ENCODE results near the gene PDIA3. TPM values are rescaled to one million over a fixed set of nuclear protein-coding genes. Genes with fewer than 3 reads are reported as not detected.

The PDIA3 gene
- total and polyA plus RNA-seq, 2 donors (not counting 1 experiment from before 2014, with no cell fraction given) = 120 to 528 TPM

DNA sequence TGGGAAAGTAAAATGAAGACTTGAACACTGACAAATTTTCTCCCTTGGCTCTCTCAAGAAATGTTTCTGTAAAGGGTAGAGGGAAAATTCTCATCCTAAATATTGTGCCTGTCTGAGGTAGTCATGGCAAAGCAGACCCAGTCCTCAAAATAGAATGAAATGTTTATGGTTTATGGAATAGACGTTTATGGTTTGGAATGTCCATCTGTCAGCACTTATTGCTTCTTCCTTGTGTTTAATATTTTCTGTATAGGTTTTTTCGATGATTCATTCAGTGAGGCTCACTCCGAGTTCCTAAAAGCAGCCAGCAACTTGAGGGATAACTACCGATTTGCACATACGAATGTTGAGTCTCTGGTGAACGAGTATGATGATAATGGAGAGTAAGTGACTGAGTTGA, 16.6 kb downstream of the PDIA3 start:
- Histone ChIP-seq H3K36me3 (ENCODE audit: control insufficient read depth, insufficient read depth, low read length) (peaks cover 12% of the 10 kb centered on the region), H2AFZ (ENCODE audit: low read length) (no peak overlapping the region), H3K4me1 (ENCODE audit: control insufficient read depth, extremely low read depth, insufficient read depth, low read length) (peaks cover 2% of the 10 kb centered on the region), H3K4me3 (replicated peaks in 1 of 4; ENCODE audit: control extremely low read depth in 1 of 4, insufficient read depth in 1 of 4, low read depth in 3 of 4, low read length in 4 of 4) (no peak overlapping the region), H3K4me2 (ENCODE audit: extremely low read depth, insufficient read depth, low read length) (no peak overlapping the region), H3K9me3 (ENCODE audit: control insufficient read depth, insufficient read depth, low read depth, low read length) (no peaks in the 10 kb centered on the region), H4K20me1 (ENCODE audit: control insufficient read depth, extremely low read depth, insufficient read depth, low read length) (no peaks in the 10 kb centered on the region), H3K27ac (ENCODE audit: insufficient read depth, low read length) (peak overlapping the region; percentile 67), H3K27me3 (ENCODE audit: control insufficient read depth, insufficient read depth, low read length) (no peaks in the 10 kb centered on the region), H3K9ac (ENCODE audit: insufficient read depth, low read length) (no peak overlapping the region), H3K79me2 (ENCODE audit: control insufficient read depth, insufficient read depth, low read length) (peaks cover 2% of the 10 kb centered on the region)
- TF ChIP-seq, protein P1, sequence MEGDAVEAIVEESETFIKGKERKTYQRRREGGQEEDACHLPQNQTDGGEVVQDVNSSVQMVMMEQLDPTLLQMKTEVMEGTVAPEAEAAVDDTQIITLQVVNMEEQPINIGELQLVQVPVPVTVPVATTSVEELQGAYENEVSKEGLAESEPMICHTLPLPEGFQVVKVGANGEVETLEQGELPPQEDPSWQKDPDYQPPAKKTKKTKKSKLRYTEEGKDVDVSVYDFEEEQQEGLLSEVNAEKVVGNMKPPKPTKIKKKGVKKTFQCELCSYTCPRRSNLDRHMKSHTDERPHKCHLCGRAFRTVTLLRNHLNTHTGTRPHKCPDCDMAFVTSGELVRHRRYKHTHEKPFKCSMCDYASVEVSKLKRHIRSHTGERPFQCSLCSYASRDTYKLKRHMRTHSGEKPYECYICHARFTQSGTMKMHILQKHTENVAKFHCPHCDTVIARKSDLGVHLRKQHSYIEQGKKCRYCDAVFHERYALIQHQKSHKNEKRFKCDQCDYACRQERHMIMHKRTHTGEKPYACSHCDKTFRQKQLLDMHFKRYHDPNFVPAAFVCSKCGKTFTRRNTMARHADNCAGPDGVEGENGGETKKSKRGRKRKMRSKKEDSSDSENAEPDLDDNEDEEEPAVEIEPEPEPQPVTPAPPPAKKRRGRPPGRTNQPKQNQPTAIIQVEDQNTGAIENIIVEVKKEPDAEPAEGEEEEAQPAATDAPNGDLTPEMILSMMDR (conservative IDR thresholded peaks at IDR 0.05 in 1 of 2, IDR thresholded peaks at IDR 0.05 in 1 of 2; ENCODE audit: low read depth in 1 of 2, low read length in 2 of 2) = no peak
- no peak for TF ChIP-seq EZH2 (IDR thresholded peaks at IDR 0.05; ENCODE audit: low read length, missing control alignments)
- DNase-seq (ENCODE audit: low read depth in 2 of 2) = peak; percentile 24 to 84

DNA sequence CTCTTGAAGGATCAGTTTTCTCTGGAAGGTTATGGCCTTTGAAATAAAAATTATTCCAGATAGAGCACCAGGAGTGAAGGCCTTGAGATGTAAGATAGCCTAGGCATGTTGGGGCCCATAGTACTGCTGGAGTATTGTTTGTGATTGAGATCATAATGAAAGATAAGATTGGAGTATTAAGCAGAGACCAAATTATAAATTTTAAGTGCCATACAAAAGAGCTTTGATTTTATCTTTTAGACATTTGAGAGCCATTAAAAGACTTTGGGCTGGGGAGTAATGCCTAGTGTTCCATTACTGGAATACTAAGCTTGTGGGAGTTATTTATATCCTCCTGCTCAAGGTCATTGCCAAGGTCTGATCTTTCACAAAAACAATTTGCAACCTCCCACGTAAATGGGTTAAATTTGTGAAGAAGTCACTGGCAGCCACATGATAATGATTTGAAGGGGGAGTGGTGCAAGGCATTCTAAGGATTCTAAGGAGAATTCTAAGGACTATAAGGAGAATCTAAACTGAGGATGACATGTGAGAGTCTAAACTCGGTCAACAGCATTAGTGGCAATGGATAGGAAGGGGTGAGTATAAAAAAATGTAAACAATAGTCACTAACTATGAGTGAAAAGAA, 17.7 kb downstream of the PDIA3 start:
- H2AFZ ChIP-seq (ENCODE audit: low read length) = no peak overlapping the region
- no peak overlapping the region for H3K9ac ChIP-seq (ENCODE audit: insufficient read depth, low read length)
- no peaks in the 10 kb centered on the region for H3K27me3 ChIP-seq (ENCODE audit: control insufficient read depth, insufficient read depth, low read length)
- no peak overlapping the region for H3K4me2 ChIP-seq (ENCODE audit: extremely low read depth, insufficient read depth, low read length)
- H3K79me2 ChIP-seq (ENCODE audit: control insufficient read depth, insufficient read depth, low read length) = peaks cover 2% of the 10 kb centered on the region
- no peaks in the 10 kb centered on the region for H4K20me1 ChIP-seq (ENCODE audit: control insufficient read depth, extremely low read depth, insufficient read depth, low read length)
- TF ChIP-seq, protein P1 (conservative IDR thresholded peaks at IDR 0.05 in 1 of 2, IDR thresholded peaks at IDR 0.05 in 1 of 2; ENCODE audit: low read depth in 1 of 2, low read length in 2 of 2) = no peak
- no peak for TF ChIP-seq EZH2 (IDR thresholded peaks at IDR 0.05; ENCODE audit: low read length, missing control alignments)
- H3K4me3 ChIP-seq (replicated peaks in 1 of 4; ENCODE audit: control extremely low read depth in 1 of 4, insufficient read depth in 1 of 4, low read depth in 3 of 4, low read length in 4 of 4) = no peak overlapping the region
- no peaks in the 10 kb centered on the region for H3K9me3 ChIP-seq (ENCODE audit: control insufficient read depth, insufficient read depth, low read depth, low read length)
- no peak for DNase-seq (ENCODE audit: low read depth in 2 of 2)
- H3K36me3 ChIP-seq (ENCODE audit: control insufficient read depth, insufficient read depth, low read length) = peaks cover 12% of the 10 kb centered on the region
- H3K4me1 ChIP-seq (ENCODE audit: control insufficient read depth, extremely low read depth, insufficient read depth, low read length) = peaks cover 2% of the 10 kb centered on the region
- H3K27ac ChIP-seq (ENCODE audit: insufficient read depth, low read length) = no peak overlapping the region

DNA sequence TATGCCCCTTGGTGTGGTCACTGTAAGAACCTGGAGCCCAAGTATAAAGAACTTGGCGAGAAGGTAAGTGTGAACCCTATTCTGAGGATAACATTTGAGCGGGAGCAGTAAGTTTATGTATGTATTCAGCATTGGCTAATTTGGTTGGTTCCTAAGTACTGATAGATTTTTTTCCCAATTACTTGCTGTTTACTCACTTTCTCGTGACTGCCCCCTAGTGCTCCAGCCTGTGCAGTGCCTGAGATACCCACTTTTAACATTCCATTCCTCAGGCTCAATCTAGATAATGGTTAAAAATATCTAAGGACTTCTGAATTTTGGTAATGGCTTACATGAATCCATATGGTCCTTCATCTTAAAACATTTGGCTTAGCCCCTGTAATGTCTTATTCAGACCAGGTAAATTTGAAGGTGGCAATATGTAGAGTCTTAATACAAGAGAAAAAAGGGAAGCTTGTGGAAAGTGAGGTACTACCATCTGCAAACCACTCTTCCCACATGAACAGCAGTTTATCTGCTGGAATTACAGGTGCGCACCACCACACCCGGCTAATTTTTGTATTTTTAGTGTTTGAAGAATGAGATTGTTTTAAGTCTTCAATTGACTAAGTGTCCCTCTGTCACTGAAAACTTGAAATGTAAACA, 23.5 kb downstream of the PDIA3 start:
- Histone ChIP-seq H3K79me2 (ENCODE audit: control insufficient read depth, insufficient read depth, low read length) (no peaks in the 10 kb centered on the region), H3K27ac (ENCODE audit: insufficient read depth, low read length) (no peak overlapping the region), H3K27me3 (ENCODE audit: control insufficient read depth, insufficient read depth, low read length) (no peaks in the 10 kb centered on the region), H3K9me3 (ENCODE audit: control insufficient read depth, insufficient read depth, low read depth, low read length) (no peaks in the 10 kb centered on the region), H3K4me2 (ENCODE audit: extremely low read depth, insufficient read depth, low read length) (no peak overlapping the region), H3K4me1 (ENCODE audit: control insufficient read depth, extremely low read depth, insufficient read depth, low read length) (no peaks in the 10 kb centered on the region), H3K36me3 (ENCODE audit: control insufficient read depth, insufficient read depth, low read length) (peaks cover 17% of the 10 kb centered on the region), H3K9ac (ENCODE audit: insufficient read depth, low read length) (no peak overlapping the region), H3K4me3 (replicated peaks in 1 of 4; ENCODE audit: control extremely low read depth in 1 of 4, insufficient read depth in 1 of 4, low read depth in 3 of 4, low read length in 4 of 4) (no peak overlapping the region), H2AFZ (ENCODE audit: low read length) (no peak overlapping the region), H4K20me1 (ENCODE audit: control insufficient read depth, extremely low read depth, insufficient read depth, low read length) (no peaks in the 10 kb centered on the region)
- peak; percentile 57 to 73 for DNase-seq (ENCODE audit: low read depth in 2 of 2)
- TF ChIP-seq, protein P1 (conservative IDR thresholded peaks at IDR 0.05 in 1 of 2, IDR thresholded peaks at IDR 0.05 in 1 of 2; ENCODE audit: low read depth in 1 of 2, low read length in 2 of 2) = peak; percentile 84 to 96
- TF ChIP-seq EZH2 (IDR thresholded peaks at IDR 0.05; ENCODE audit: low read length, missing control alignments) = no peak

Data from fibroblast of lung (primary cell).